Kidney capillary endothelial cell (primary cell): Measurements from ENCODE around the gene ADPRM.

Experiments
- DNase-seq: peaks from one replicate; pipeline ENCODE4 v3.0.0-alpha.2; 2018; ENCODE audit warnings: low spot score

ADPRM gene

GRCh38 chr17:10741416-10742135 lies 44.2 kb downstream of the ADPRM start:
- DNase-seq = no peak

- DNase-seq = no peak
Observed at GRCh38 chr17:10742431-10742830, 45.0 kb downstream of the ADPRM start.

- no peak for DNase-seq
Observed at GRCh38 chr17:10743316-10744009, 46.1 kb downstream of the ADPRM start.

- DNase-seq = no peak
Observed at GRCh38 chr17:10744501-10745000, 47.2 kb downstream of the ADPRM start.

- DNase-seq = no peak
Observed at GRCh38 chr17:10745231-10745630, 47.8 kb downstream of the ADPRM start.

GRCh38 chr17:10748531-10749181 lies 51.3 kb downstream of the ADPRM start:
- DNase-seq = no peak

GRCh38 chr17:10750210-10750609 lies 52.8 kb downstream of the ADPRM start:
- DNase-seq = no peak

GRCh38 chr17:10751563-10751962 lies 54.2 kb downstream of the ADPRM start:
- DNase-seq = no peak

GRCh38 chr17:10752696-10753095 lies 55.3 kb downstream of the ADPRM start:
- DNase-seq = no peak

- DNase-seq = peak; percentile 17
Observed at GRCh38 chr17:10754109-10754508, 56.7 kb downstream of the ADPRM start.

- DNase-seq = no peak
Observed at GRCh38 chr17:10754861-10755591, 57.6 kb downstream of the ADPRM start.

- no peak for DNase-seq
Observed at GRCh38 chr17:10755592-10756127, 58.3 kb downstream of the ADPRM start.

- DNase-seq = no peak
Observed at GRCh38 chr17:10756185-10756584, 58.8 kb downstream of the ADPRM start.

- DNase-seq = no peak
Observed at GRCh38 chr17:10756619-10757018, 59.2 kb downstream of the ADPRM start.

- DNase-seq = no peak
Observed at GRCh38 chr17:10757067-10757466, 59.7 kb downstream of the ADPRM start.

- DNase-seq = no peak
Observed at GRCh38 chr17:10757647-10758046, 60.3 kb downstream of the ADPRM start.

- no peak for DNase-seq
Observed at GRCh38 chr17:10758062-10758461, 60.7 kb downstream of the ADPRM start.
